GM23338 (cell line): ENCODE data around the gene ELL2. TPM values are rescaled to one million over a fixed set of nuclear protein-coding genes. Genes with fewer than 3 reads are reported as not detected.
A peak's percentile ranks its signal among the peaks of the same experiment; 100 is the strongest.

ENCODE experiments used
- ATAC-seq: fragments of 200-7000 bp; cut with Tn5 transposase; 3 replicates; pipeline ENCODE4 v1.9.1; 2020
- DNase-seq: peaks from one replicate; pipeline ENCODE4 v3.0.0-alpha.2; 2015; ENCODE audit warnings: low spot score
- H2AFZ ChIP-seq: fragments of 200-600 bp; sonication (generic); 2 replicates; pipeline ENCODE4 v1.8.0; 2016; ENCODE audit warnings: antibody characterized with exemption, mild to moderate bottlenecking, moderate library complexity
- H3F3A ChIP-seq: fragments of 200-600 bp; sonication (generic); replicated peaks from 2 replicates; pipeline ENCODE4 v1.8.0; 2017; ENCODE audit warnings: antibody characterized with exemption, mixed run types, low read depth
- H3K27ac ChIP-seq: fragments of 200-600 bp; sonication (generic); 2 replicates; pipeline ENCODE4 v1.6.1; 2016; ENCODE audit warnings: low read depth
- H3K27me3 ChIP-seq: fragments of 200-600 bp; sonication (generic); 2 replicates; pipeline ENCODE4 v1.8.0; 2016; ENCODE audit warnings: mild to moderate bottlenecking, mixed run types, moderate library complexity; ENCODE audit not compliant: insufficient read depth
- H3K36me3 ChIP-seq: fragments of 200-600 bp; sonication (generic); 2 replicates; pipeline ENCODE4 v1.8.0; 2016; ENCODE audit warnings: mild to moderate bottlenecking; ENCODE audit not compliant: insufficient read depth
- H3K4me1 ChIP-seq: fragments of 200-600 bp; sonication (generic); 2 replicates; pipeline ENCODE4 v1.8.0; 2016; ENCODE audit warnings: mild to moderate bottlenecking, moderate library complexity; ENCODE audit not compliant: insufficient read depth
- H3K4me2 ChIP-seq: fragments of 200-600 bp; sonication (generic); 2 replicates; pipeline ENCODE4 v1.7.1; 2017; ENCODE audit warnings: mixed run types
- H3K4me3 ChIP-seq: fragments of 200-600 bp; sonication (generic); 2 replicates; pipeline ENCODE4 v1.6.1; 2016; ENCODE audit warnings: mixed run types
- H3K79me2 ChIP-seq: fragments of 200-600 bp; sonication (generic); replicated peaks from 2 replicates; pipeline ENCODE4 v1.8.0; 2017; ENCODE audit warnings: mild to moderate bottlenecking; ENCODE audit not compliant: insufficient read depth
- H3K9me2 ChIP-seq: fragments of 200-600 bp; sonication (generic); 2 replicates; pipeline ENCODE4 v1.8.0; 2017; ENCODE audit not compliant: insufficient read depth
- H4K20me1 ChIP-seq: fragments of 200-600 bp; sonication (generic); replicated peaks from 2 replicates; pipeline ENCODE4 v1.8.0; 2017; ENCODE audit warnings: mild to moderate bottlenecking; ENCODE audit not compliant: insufficient read depth
- H3K27ac Mint-ChIP-seq: 2 replicates; pipeline ENCODE4 v1.8.0; 2020; ENCODE audit warnings: inconsistent platforms, mild to moderate bottlenecking, moderate library complexity, mixed read lengths
- H3K27me3 Mint-ChIP-seq: 3 replicates; pipeline ENCODE4 v1.8.0; 2022; ENCODE audit warnings: low read depth, mild to moderate bottlenecking, moderate library complexity, mixed read lengths, inconsistent platforms; ENCODE audit not compliant: insufficient read depth, poor library complexity
- H3K36me3 Mint-ChIP-seq: 3 replicates; pipeline ENCODE4 v1.8.0; 2021; ENCODE audit warnings: low read depth, mild to moderate bottlenecking, inconsistent platforms, moderate library complexity, mixed read lengths
- H3K4me1 Mint-ChIP-seq: 3 replicates; pipeline ENCODE4 v1.8.0; 2020; ENCODE audit warnings: mild to moderate bottlenecking, inconsistent platforms, mixed read lengths
- H3K4me3 Mint-ChIP-seq: 3 replicates; pipeline ENCODE4 v1.8.0; 2021; ENCODE audit warnings: moderate library complexity, mild to moderate bottlenecking, inconsistent platforms, mixed read lengths
- H3K9me3 Mint-ChIP-seq: 3 replicates; pipeline ENCODE4 v1.8.0; 2020; ENCODE audit warnings: moderate library complexity, mild to moderate bottlenecking, inconsistent platforms, mixed read lengths
- CREB1 ChIP-seq: fragments of 250-450 bp; sonication (Bioruptor Pico); IDR thresholded peaks from 2 replicates; pipeline ENCODE4 v1.5.0; 2020; ENCODE audit warnings: low read depth, mild to moderate bottlenecking, moderate library complexity
- EZH2 ChIP-seq: fragments of 200-600 bp; sonication (generic); IDR thresholded peaks from one replicate; pipeline ENCODE4 v1.8.0; 2017; ENCODE audit warnings: antibody characterized with exemption, mild to moderate bottlenecking, low read depth; ENCODE audit not compliant: unreplicated experiment
- EZH2phosphoT487 ChIP-seq: fragments of 200-600 bp; sonication (generic); IDR thresholded peaks from one replicate; pipeline ENCODE4 v1.8.1; 2018; ENCODE audit warnings: antibody characterized with exemption; ENCODE audit not compliant: unreplicated experiment
- JUNB ChIP-seq: IDR thresholded peaks from one replicate; pipeline ENCODE4 v1.6.1; 2016; ENCODE audit warnings: antibody characterized with exemption; ENCODE audit not compliant: unreplicated experiment
- NANOG ChIP-seq: IDR thresholded peaks from 2 replicates; pipeline ENCODE4 v1.6.1; 2016; ENCODE audit warnings: antibody characterized with exemption, borderline replicate concordance
- POLR2AphosphoS5 ChIP-seq: IDR thresholded peaks from 2 replicates; pipeline ENCODE4 v1.6.1; 2016; ENCODE audit warnings: antibody characterized with exemption, low read depth
- STAT1 ChIP-seq: IDR thresholded peaks from one replicate; pipeline ENCODE4 v1.6.1; 2016; ENCODE audit warnings: antibody characterized with exemption; ENCODE audit not compliant: unreplicated experiment
- ZNF331 ChIP-seq: fragments of 250-450 bp; sonication (Bioruptor Pico); IDR thresholded peaks from 2 replicates; pipeline ENCODE4 v1.5.0; 2020; ENCODE audit warnings: low read depth, mild to moderate bottlenecking, moderate library complexity
- polyA plus RNA-seq: library from polyadenylated mRNA; unstranded; fragments of >200 nt; fragmentation: Nextera tagmentation; extraction: Ambion mirVana; gene quantifications from 2 replicates; pipeline ENCODE4 v1.2.1, GENCODE V29; 2016
- total RNA-seq: library from RNA; depleted of rRNA; stranded (reverse); fragments of >200 nt; shearing (Covaris generic); gene quantifications from 2 replicates; pipeline ENCODE4 v1.2.3, GENCODE V29; 2014
- TF ChIP-seq, protein P1 (sequence below): fragments of 250-450 bp; sonication (Bioruptor Pico); IDR thresholded peaks from 2 replicates; pipeline ENCODE4 v1.5.0; 2020; ENCODE audit warnings: mild to moderate bottlenecking, moderate library complexity
- TF ChIP-seq, protein P2 (sequence below), 2 experiments: fragments of 200-600 bp in 1 of 2; sonication (generic) in 1 of 2; conservative IDR thresholded peaks; 2 replicates each; pipeline versions ENCODE4 v1.5.1 to v1.6.1; 2016 to 2017; ENCODE audit warnings: antibody characterized with exemption in 2 of 2, low read depth in 2 of 2, mild to moderate bottlenecking in 2 of 2, moderate library complexity in 1 of 2
- TF ChIP-seq, protein P3 (sequence below): IDR thresholded peaks from one replicate; pipeline ENCODE4 v1.6.1; 2018; ENCODE audit warnings: antibody characterized with exemption; ENCODE audit not compliant: unreplicated experiment

Gene ELL2
- total and polyA plus RNA-seq, 2 experiments from 2014 or later = 7.4 to 32.6 TPM

DNA sequence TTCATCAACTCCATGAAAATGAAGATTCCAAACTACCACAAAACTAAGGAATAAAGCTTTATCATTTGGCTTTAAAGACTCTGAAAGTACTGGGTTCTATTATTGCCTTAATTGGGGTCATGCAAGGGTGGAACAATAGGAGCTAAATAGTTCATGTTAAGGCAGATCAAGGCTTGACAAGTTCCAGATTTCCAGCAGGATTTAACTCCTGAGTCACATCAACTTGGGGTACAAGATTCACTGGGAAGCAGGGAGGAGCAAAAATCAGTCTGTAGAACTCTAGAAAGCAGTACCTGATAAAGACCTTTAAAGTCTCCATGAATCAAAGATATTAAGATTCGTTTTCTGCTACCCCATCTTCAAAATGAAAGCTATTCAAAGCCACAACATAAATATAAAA, 97.2 kb downstream of the ELL2 start (continued):
- TF ChIP-seq, protein P1, sequence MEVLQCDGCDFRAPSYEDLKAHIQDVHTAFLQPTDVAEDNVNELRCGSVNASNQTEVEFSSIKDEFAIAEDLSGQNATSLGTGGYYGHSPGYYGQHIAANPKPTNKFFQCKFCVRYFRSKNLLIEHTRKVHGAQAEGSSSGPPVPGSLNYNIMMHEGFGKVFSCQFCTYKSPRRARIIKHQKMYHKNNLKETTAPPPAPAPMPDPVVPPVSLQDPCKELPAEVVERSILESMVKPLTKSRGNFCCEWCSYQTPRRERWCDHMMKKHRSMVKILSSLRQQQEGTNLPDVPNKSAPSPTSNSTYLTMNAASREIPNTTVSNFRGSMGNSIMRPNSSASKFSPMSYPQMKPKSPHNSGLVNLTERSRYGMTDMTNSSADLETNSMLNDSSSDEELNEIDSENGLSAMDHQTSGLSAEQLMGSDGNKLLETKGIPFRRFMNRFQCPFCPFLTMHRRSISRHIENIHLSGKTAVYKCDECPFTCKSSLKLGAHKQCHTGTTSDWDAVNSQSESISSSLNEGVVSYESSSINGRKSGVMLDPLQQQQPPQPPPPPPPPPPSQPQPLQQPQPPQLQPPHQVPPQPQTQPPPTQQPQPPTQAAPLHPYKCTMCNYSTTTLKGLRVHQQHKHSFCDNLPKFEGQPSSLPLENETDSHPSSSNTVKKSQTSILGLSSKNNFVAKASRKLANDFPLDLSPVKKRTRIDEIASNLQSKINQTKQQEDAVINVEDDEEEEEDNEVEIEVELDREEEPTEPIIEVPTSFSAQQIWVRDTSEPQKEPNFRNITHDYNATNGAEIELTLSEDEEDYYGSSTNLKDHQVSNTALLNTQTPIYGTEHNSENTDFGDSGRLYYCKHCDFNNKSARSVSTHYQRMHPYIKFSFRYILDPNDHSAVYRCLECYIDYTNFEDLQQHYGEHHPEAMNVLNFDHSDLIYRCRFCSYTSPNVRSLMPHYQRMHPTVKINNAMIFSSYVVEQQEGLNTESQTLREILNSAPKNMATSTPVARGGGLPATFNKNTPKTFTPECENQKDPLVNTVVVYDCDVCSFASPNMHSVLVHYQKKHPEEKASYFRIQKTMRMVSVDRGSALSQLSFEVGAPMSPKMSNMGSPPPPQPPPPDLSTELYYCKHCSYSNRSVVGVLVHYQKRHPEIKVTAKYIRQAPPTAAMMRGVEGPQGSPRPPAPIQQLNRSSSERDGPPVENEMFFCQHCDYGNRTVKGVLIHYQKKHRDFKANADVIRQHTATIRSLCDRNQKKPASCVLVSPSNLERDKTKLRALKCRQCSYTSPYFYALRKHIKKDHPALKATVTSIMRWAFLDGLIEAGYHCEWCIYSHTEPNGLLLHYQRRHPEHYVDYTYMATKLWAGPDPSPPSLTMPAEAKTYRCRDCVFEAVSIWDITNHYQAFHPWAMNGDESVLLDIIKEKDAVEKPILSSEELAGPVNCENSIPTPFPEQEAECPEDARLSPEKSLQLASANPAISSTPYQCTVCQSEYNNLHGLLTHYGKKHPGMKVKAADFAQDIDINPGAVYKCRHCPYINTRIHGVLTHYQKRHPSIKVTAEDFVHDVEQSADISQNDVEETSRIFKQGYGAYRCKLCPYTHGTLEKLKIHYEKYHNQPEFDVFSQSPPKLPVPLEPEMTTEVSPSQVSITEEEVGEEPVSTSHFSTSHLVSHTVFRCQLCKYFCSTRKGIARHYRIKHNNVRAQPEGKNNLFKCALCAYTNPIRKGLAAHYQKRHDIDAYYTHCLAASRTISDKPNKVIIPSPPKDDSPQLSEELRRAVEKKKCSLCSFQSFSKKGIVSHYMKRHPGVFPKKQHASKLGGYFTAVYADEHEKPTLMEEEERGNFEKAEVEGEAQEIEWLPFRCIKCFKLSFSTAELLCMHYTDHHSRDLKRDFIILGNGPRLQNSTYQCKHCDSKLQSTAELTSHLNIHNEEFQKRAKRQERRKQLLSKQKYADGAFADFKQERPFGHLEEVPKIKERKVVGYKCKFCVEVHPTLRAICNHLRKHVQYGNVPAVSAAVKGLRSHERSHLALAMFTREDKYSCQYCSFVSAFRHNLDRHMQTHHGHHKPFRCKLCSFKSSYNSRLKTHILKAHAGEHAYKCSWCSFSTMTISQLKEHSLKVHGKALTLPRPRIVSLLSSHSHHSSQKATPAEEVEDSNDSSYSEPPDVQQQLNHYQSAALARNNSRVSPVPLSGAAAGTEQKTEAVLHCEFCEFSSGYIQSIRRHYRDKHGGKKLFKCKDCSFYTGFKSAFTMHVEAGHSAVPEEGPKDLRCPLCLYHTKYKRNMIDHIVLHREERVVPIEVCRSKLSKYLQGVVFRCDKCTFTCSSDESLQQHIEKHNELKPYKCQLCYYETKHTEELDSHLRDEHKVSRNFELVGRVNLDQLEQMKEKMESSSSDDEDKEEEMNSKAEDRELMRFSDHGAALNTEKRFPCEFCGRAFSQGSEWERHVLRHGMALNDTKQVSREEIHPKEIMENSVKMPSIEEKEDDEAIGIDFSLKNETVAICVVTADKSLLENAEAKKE (CRISPR knock-in tag) = no peak
- no peak for TF ChIP-seq EZH2

DNA sequence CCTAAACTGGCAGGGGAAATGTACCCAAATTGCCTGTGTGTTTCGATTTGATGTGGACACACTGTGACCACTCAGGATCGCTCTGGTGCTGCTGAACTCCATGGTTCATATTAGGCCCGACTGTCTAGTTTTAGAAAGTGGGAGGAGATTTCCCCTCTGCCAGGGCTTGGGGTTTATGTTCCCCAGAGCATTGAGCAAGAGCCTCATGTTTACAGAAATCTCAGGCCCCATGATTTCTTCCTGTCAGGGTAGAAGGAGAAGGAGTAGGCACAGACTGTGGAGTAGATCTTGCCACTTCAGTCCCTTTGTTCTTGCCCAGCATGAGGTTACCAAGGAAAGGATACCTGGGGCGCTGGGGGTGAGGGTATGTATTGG, 98.3 kb downstream of the ELL2 start:
- Histone ChIP-seq H3K27ac (no peak overlapping the region), H3K4me2 (no peak overlapping the region), H4K20me1 (no peaks in the 10 kb centered on the region), H3K27me3 (no peaks in the 10 kb centered on the region), H3K4me3 (no peak overlapping the region), H3K4me1 (no peaks in the 10 kb centered on the region; the same call in 1 of the 2 replicates), H3K9me2 (peaks cover 3% of the 10 kb centered on the region; the same call in 1 of the 2 replicates), H3F3A (no peaks in the 10 kb centered on the region), H3K79me2 (no peaks in the 10 kb centered on the region), H2AFZ (peak overlapping the region; percentile 30; the same call in 1 of the 2 replicates), H3K36me3 (no peaks in the 10 kb centered on the region)
- ATAC-seq = no peak; the same call in 2 of the 3 replicates
- no peak for DNase-seq
- no peaks in the 10 kb centered on the region for H3K9me3 Mint-ChIP-seq
- H3K4me3 Mint-ChIP-seq = no peak overlapping the region
- H3K36me3 Mint-ChIP-seq = no peaks in the 10 kb centered on the region
- H3K27me3 Mint-ChIP-seq = peaks cover 7% of the 10 kb centered on the region
- no peak overlapping the region for H3K27ac Mint-ChIP-seq
- peaks cover 20% of the 10 kb centered on the region for H3K4me1 Mint-ChIP-seq
- no peak for TF ChIP-seq EZH2
- TF ChIP-seq, protein P2, sequence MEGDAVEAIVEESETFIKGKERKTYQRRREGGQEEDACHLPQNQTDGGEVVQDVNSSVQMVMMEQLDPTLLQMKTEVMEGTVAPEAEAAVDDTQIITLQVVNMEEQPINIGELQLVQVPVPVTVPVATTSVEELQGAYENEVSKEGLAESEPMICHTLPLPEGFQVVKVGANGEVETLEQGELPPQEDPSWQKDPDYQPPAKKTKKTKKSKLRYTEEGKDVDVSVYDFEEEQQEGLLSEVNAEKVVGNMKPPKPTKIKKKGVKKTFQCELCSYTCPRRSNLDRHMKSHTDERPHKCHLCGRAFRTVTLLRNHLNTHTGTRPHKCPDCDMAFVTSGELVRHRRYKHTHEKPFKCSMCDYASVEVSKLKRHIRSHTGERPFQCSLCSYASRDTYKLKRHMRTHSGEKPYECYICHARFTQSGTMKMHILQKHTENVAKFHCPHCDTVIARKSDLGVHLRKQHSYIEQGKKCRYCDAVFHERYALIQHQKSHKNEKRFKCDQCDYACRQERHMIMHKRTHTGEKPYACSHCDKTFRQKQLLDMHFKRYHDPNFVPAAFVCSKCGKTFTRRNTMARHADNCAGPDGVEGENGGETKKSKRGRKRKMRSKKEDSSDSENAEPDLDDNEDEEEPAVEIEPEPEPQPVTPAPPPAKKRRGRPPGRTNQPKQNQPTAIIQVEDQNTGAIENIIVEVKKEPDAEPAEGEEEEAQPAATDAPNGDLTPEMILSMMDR (conservative IDR thresholded peaks at IDR 0.05; ENCODE audit: low read depth in 2 of 2) = no peak
- no peak for TF ChIP-seq CREB1 (CRISPR knock-in tag)
- TF ChIP-seq POLR2AphosphoS5 = no peak
- TF ChIP-seq STAT1 = no peak
- TF ChIP-seq EZH2phosphoT487 = no peak
- no peak for TF ChIP-seq ZNF331 (CRISPR knock-in tag)
- TF ChIP-seq NANOG = no peak
- TF ChIP-seq, protein P3, sequence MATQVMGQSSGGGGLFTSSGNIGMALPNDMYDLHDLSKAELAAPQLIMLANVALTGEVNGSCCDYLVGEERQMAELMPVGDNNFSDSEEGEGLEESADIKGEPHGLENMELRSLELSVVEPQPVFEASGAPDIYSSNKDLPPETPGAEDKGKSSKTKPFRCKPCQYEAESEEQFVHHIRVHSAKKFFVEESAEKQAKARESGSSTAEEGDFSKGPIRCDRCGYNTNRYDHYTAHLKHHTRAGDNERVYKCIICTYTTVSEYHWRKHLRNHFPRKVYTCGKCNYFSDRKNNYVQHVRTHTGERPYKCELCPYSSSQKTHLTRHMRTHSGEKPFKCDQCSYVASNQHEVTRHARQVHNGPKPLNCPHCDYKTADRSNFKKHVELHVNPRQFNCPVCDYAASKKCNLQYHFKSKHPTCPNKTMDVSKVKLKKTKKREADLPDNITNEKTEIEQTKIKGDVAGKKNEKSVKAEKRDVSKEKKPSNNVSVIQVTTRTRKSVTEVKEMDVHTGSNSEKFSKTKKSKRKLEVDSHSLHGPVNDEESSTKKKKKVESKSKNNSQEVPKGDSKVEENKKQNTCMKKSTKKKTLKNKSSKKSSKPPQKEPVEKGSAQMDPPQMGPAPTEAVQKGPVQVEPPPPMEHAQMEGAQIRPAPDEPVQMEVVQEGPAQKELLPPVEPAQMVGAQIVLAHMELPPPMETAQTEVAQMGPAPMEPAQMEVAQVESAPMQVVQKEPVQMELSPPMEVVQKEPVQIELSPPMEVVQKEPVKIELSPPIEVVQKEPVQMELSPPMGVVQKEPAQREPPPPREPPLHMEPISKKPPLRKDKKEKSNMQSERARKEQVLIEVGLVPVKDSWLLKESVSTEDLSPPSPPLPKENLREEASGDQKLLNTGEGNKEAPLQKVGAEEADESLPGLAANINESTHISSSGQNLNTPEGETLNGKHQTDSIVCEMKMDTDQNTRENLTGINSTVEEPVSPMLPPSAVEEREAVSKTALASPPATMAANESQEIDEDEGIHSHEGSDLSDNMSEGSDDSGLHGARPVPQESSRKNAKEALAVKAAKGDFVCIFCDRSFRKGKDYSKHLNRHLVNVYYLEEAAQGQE = no peak
- TF ChIP-seq JUNB = no peak
